Measurements from ENCODE around the gene SGPP1. TPM values are rescaled to one million over a fixed set of nuclear protein-coding genes. Genes with fewer than 3 reads are reported as not detected.

SGPP1 gene
- polyA plus RNA-seq, 1 donor (not counting 4 experiments of a cell fraction or from before 2014, with no cell fraction given) = 28.7 TPM

GRCh38 chr14:63730659-63731058 lies 2.8 kb upstream of the SGPP1 start:
- H2AFZ ChIP-seq (ENCODE audit: control insufficient read depth, low read length) = no peak overlapping the region
- H3K9ac ChIP-seq (ENCODE audit: control insufficient read depth, extremely low read depth, insufficient read depth, low read length) = no peak overlapping the region
- H3K27ac ChIP-seq (ENCODE audit: control insufficient read depth, insufficient read depth, low read length) = no peak overlapping the region
- no peaks in the 10 kb centered on the region for H3K9me3 ChIP-seq (ENCODE audit: control insufficient read depth, low read depth, low read length)
- TF ChIP-seq EZH2 (IDR thresholded peaks at IDR 0.05; ENCODE audit: low read length) = no peak
- no peak for TF ChIP-seq CTCF (optimal IDR thresholded peaks at IDR 0.05 in 1 of 3, IDR thresholded peaks at IDR 0.05 in 1 of 3, conservative IDR thresholded peaks at IDR 0.05 in 1 of 3; ENCODE audit: extremely low read depth in 1 of 3, insufficient read depth in 2 of 3, low read length in 3 of 3)
- DNase-seq (ENCODE audit: low read depth, low spot score) (no peak), FAIRE-seq (no peak)
- H3K27me3 ChIP-seq (ENCODE audit: control insufficient read depth, extremely low read depth, insufficient read depth, low read length) = no peaks in the 10 kb centered on the region
- no peaks in the 10 kb centered on the region for H3K36me3 ChIP-seq (ENCODE audit: control insufficient read depth in 2 of 2, extremely low read depth in 1 of 2, insufficient read depth in 2 of 2, low read length in 2 of 2)
- peaks cover 3% of the 10 kb centered on the region for H3K4me1 ChIP-seq (ENCODE audit: control insufficient read depth, extremely low read depth, insufficient read depth, low read length)
- no peak overlapping the region for H3K4me2 ChIP-seq (ENCODE audit: control insufficient read depth, extremely low read depth, insufficient read depth, low read depth, low read length)
- H3K79me2 ChIP-seq (ENCODE audit: control insufficient read depth, insufficient read depth, low read length) = peaks cover 18% of the 10 kb centered on the region
- no peaks in the 10 kb centered on the region for H3K9me1 ChIP-seq (ENCODE audit: control insufficient read depth, extremely low read depth, insufficient read depth, low read length)
- no peak overlapping the region for H3K4me3 ChIP-seq (ENCODE audit: control insufficient read depth in 2 of 3, extremely low read depth in 1 of 3, insufficient read depth in 2 of 3, low read depth in 1 of 3, low read length in 3 of 3)
- no peaks in the 10 kb centered on the region for H4K20me1 ChIP-seq (ENCODE audit: control insufficient read depth, extremely low read depth, insufficient read depth, low read length)
- dilution Hi-C loops (cut with MboI; ENCODE audit: extremely low pct_ligation_motif_present, low sequenced_read_pairs) = no loop called here

DNA sequence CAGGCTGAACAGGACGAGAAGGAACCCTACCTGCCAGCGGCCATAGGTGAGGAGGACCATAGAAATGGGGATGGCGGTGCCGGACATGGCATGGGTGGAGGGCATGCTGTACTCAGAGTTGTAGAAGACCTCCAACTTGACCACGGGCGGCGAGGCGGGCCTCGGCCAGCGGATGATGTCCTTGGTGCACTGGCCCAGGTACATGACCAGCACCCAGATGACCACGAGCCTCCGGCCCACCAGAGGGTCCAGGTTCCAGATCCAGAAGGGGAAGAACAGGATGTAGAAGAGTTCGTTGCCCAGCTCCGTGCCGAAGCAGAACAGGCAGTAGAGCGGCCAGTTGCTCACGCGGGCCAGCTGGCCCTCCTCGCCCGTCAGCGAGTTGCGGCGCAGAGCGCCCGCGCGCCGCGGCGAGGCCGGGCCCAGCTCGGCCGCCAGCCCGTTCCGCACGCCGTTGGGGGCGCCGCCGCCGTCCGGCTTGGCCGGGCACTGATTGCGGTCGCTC lies 582 bp downstream of the SGPP1 start:
- no peak for DNase-seq (ENCODE audit: low read depth, low spot score)

More for the DNA sequence above, 582 bp downstream of the SGPP1 start:
- Histone ChIP-seq H3K9me1 (ENCODE audit: control insufficient read depth, extremely low read depth, insufficient read depth, low read length) (no peaks in the 10 kb centered on the region), H3K27me3 (ENCODE audit: control insufficient read depth, extremely low read depth, insufficient read depth, low read length) (no peaks in the 10 kb centered on the region), H3K36me3 (ENCODE audit: control insufficient read depth in 2 of 2, extremely low read depth in 1 of 2, insufficient read depth in 2 of 2, low read length in 2 of 2) (no peaks in the 10 kb centered on the region), H3K27ac (ENCODE audit: control insufficient read depth, insufficient read depth, low read length) (peak overlapping the region; percentile 72), H3K9ac (ENCODE audit: control insufficient read depth, extremely low read depth, insufficient read depth, low read length) (peak overlapping the region; percentile 93), H3K79me2 (ENCODE audit: control insufficient read depth, insufficient read depth, low read length) (peaks cover 43% of the 10 kb centered on the region), H3K4me2 (ENCODE audit: control insufficient read depth, extremely low read depth, insufficient read depth, low read depth, low read length) (peak overlapping the region; percentile 95), H2AFZ (ENCODE audit: control insufficient read depth, low read length) (peak overlapping the region; percentile 92), H3K4me3 (ENCODE audit: control insufficient read depth in 2 of 3, extremely low read depth in 1 of 3, insufficient read depth in 2 of 3, low read depth in 1 of 3, low read length in 3 of 3) (peak overlapping the region; percentile 86 to 98 (median 95)), H3K4me1 (ENCODE audit: control insufficient read depth, extremely low read depth, insufficient read depth, low read length) (peaks cover 5% of the 10 kb centered on the region), H3K9me3 (ENCODE audit: control insufficient read depth, low read depth, low read length) (no peaks in the 10 kb centered on the region), H4K20me1 (ENCODE audit: control insufficient read depth, extremely low read depth, insufficient read depth, low read length) (no peaks in the 10 kb centered on the region)
- dilution Hi-C loops (cut with MboI; ENCODE audit: extremely low pct_ligation_motif_present, low sequenced_read_pairs) = no loop called here
- FAIRE-seq = no peak
- TF ChIP-seq CTCF (optimal IDR thresholded peaks at IDR 0.05 in 1 of 3, IDR thresholded peaks at IDR 0.05 in 1 of 3, conservative IDR thresholded peaks at IDR 0.05 in 1 of 3; ENCODE audit: extremely low read depth in 1 of 3, insufficient read depth in 2 of 3, low read length in 3 of 3) (no peak), EZH2 (IDR thresholded peaks at IDR 0.05; ENCODE audit: low read length) (no peak)
